PFSK-1 (cell line): Measurements from ENCODE around the gene ITPRID1.

Experiments
- POLR2AphosphoS5 ChIP-seq: IDR thresholded peaks from 2 replicates; pipeline ENCODE4 v1.6.1; 2012; ENCODE audit warnings: low read depth, mild to moderate bottlenecking, control low read depth, low read length, moderate library complexity
- REST ChIP-seq, 2 experiments: IDR thresholded peaks; 2 replicates each; pipeline versions ENCODE4 v1.6.1 to v1.8.0; 2011 to 2012; ENCODE audit warnings: low read depth in 2 of 2, low read length in 2 of 2, control low read depth in 1 of 2, inconsistent platforms in 1 of 2, mild to moderate bottlenecking in 1 of 2, moderate library complexity in 1 of 2; ENCODE audit not compliant: insufficient read depth in 1 of 2
- TAF1 ChIP-seq: IDR thresholded peaks from 2 replicates; pipeline ENCODE4 v1.6.1; 2012; ENCODE audit warnings: low read length, control low read depth, borderline replicate concordance; ENCODE audit not compliant: insufficient read depth

- TF ChIP-seq POLR2AphosphoS5 (no peak), TAF1 (no peak), REST (IDR thresholded peaks at IDR 0.05; ENCODE audit: insufficient read depth in 1 of 2, low read depth in 2 of 2, low read length in 2 of 2) (no peak)
These were observed 35.7 kb downstream of the ITPRID1 start for GRCh38 chr7:31549611-31550010.
